H1 (cell line): Measurements from ENCODE around the gene XPO5. TPM values are rescaled to one million over a fixed set of nuclear protein-coding genes. Genes with fewer than 3 reads are reported as not detected.

Experiments
- EZH2 ChIP-seq: fragments of 200-600 bp; sonication (generic); IDR thresholded peaks from 2 replicates; pipeline ENCODE4 v1.7.1; 2012; ENCODE audit warnings: low read depth, mild to moderate bottlenecking, moderate library complexity, low read length, inconsistent platforms; ENCODE audit not compliant: severe bottlenecking
- KDM4A ChIP-seq: IDR thresholded peaks from one replicate; pipeline ENCODE4 v1.7.1; 2012; ENCODE audit warnings: low read depth, mild to moderate bottlenecking, moderate library complexity, low read length, inconsistent platforms; ENCODE audit not compliant: severe bottlenecking
- NANOG ChIP-seq: IDR thresholded peaks from 2 replicates; pipeline ENCODE4 v1.6.1; 2011; ENCODE audit warnings: low read length, low read depth, mild to moderate bottlenecking, inconsistent platforms; ENCODE audit not compliant: insufficient read depth, poor library complexity, severe bottlenecking
- PHF8 ChIP-seq: fragments of 200-600 bp; sonication (generic); conservative IDR thresholded peaks from 2 replicates; pipeline ENCODE4 v1.7.1; 2012; ENCODE audit warnings: low read depth, mild to moderate bottlenecking, inconsistent platforms, low read length, moderate library complexity
- SUZ12 ChIP-seq: fragments of 200-600 bp; sonication (generic); IDR thresholded peaks from 2 replicates; pipeline ENCODE4 v1.6.1; 2012; ENCODE audit warnings: mild to moderate bottlenecking, inconsistent platforms, low read length, moderate library complexity, mixed read lengths
- TAF1 ChIP-seq: IDR thresholded peaks from 2 replicates; pipeline ENCODE4 v1.6.1; 2011; ENCODE audit warnings: mild to moderate bottlenecking, low read depth, low read length
- YY1 ChIP-seq: IDR thresholded peaks from 2 replicates; pipeline ENCODE4 v1.6.1; 2011; ENCODE audit warnings: low read depth, mild to moderate bottlenecking, low read length
- polyA plus RNA-seq, 7 experiments: library from polyadenylated mRNA; depleted of rRNA in 3 of 7; stranded (reverse) in 5 of 7; unstranded in 2 of 7; fragments of >200 nt in 5 of 7; fragments of 200-250 nt in 2 of 7; gene quantifications; 1 replicate in 5 of 7; 2 replicates in 1 of 7; 4 replicates in 1 of 7; pipeline versions ENCODE4 v1.2.1 to v1.2.3, GENCODE V29; 2011 to 2013; ENCODE audit warnings: missing spikeins in 2 of 7, mixed read lengths in 2 of 7
- total RNA-seq: library from RNA; stranded (reverse); fragmentation: NEBNext Ultra II Directional; extraction: Animal tissue kit (Norgen Biotek cat#: 25700); gene quantifications from 2 replicates; pipeline ENCODE4 v1.2.1, GENCODE V29; 2021

The XPO5 gene
- total and polyA plus RNA-seq, 2 of the 8 experiments (the other 6 are each of a cell fraction or from before 2014, with no cell fraction given), result 80.6 to 95.7 TPM

DNA sequence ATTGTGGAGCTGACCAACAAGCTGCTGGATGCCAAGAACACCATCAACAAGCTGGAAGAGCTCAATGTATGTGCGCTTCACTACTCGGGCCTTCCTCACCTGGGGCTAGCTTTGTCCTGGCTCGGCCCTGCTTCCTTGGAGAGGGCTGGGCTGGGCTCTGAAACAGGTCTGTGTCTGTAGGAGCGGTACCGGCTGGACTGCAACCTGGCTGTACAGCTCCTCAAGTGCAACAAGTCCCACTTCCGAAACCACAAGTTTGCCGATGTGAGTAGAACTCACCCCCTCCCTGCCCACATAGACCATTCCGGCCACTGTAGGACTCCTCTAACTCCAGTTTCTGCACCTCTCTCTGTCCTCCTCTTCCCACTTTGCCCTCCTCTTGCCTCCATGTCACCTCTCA lies 72.4 kb downstream of the XPO5 start (continued):
- TF ChIP-seq NANOG (no peak), TAF1 (no peak), YY1 (no peak), PHF8 (no peak), SUZ12 (no peak), EZH2 (no peak), KDM4A (no peak)
- TF ChIP-seq, all 59 proteins: peak for 0
